ENCODE data around the gene NOL4L.

- no peak for TF ChIP-seq CTCF (IDR thresholded peaks at IDR 0.05)
- TF ChIP-seq EP300 (IDR thresholded peaks at IDR 0.05; ENCODE audit: low read depth): no peak
- TF ChIP-seq POLR2AphosphoS5 (IDR thresholded peaks at IDR 0.05): no peak
These were observed 24.1 kb upstream of the NOL4L start for GRCh38 chr20:32609111-32609773.
